GM12801 (cell line): Measurements from ENCODE around the gene RFX2.

Source experiments
- CTCF ChIP-seq: IDR thresholded peaks from one replicate; pipeline ENCODE4 v1.5.1; 2011; ENCODE audit warnings: control low read depth; ENCODE audit not compliant: insufficient read length; ENCODE audit errors: extremely low read depth

RFX2 gene

GRCh38 chr19:6086068-6086788, 24.1 kb downstream of the RFX2 start:
- no peak for TF ChIP-seq CTCF

- TF ChIP-seq CTCF: no peak
Measured at GRCh38 chr19:6084821-6085220, 25.5 kb downstream of the RFX2 start.

DNA sequence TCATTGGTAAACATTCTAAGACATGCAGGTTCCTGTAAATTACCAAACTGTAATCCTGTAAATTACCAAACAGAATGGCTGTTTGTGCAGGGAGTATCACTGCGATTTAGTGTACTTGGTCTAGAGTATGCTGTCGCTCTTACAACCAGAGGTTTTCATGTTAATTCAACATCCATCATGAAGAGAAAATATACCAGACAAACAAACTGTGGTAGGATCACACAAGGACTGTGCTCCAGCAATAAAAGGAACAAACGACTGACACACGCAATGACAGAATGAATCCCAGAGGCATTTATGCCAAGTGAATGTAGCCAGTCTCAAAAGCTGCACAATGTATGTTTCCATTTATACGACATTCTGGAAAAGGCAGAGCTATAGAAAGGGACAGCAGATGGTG, 31.2 kb downstream of the RFX2 start:
- no peak for TF ChIP-seq CTCF

GRCh38 chr19:6078068-6078467, 32.2 kb downstream of the RFX2 start:
- no peak for TF ChIP-seq CTCF

GRCh38 chr19:6076675-6077463, 33.4 kb downstream of the RFX2 start:
- no peak for TF ChIP-seq CTCF

DNA sequence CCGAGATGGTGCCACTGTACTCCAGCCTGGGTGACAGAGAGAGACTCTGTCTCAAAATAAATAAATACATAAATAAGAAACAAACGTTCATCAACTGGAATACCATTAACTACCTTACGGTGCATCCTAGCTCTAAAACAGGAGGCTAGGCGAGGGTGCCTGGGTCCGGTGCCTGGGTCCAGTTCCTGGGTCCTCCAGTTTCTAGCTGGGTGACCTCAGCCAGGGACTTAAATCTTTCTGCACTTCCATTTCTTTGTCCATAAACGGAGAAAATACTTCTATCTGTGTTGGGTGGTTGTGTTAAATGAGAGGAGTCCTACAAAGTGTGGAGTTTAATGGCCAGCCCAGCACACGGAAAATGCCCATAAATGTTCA, 34.0 kb downstream of the RFX2 start:
- TF ChIP-seq CTCF: no peak

DNA sequence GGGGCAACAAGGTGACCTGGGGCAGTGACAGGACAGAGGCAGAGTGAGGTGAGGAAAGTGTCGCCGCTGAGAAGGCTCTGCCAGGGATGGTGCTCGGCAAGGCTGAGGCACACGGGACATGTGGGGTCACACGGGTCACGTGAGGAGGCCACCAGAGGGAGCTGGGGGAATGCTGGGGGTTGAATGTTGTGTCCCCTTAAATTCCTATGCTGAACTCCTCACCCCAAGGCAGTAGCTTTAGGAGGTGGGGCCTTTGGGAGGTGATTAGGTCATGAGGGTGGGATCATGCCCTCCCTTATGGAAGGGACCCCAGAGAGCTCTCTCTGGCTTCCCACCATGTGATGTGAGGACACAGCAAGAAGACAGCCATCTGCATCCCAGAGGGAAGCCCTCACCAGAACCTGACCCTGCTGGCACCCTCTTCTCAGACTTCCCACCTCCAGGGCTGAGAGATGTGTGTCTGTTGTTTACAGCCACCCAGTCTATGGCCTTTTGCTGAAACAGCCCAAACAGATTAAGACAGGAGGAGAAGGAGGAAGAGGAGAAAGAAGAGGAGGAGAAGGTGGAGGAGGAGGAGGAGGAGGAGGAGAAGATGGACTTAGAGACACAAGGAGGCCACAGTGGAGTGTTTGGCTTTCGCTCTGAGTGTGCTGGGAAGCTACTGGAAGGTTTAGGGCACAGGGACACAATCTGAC, 35.4 kb downstream of the RFX2 start:
- no peak for TF ChIP-seq CTCF
